HG03066 (cell line): ENCODE measurements around the gene OSBPL6.
"Not testable (repeated sequence)": the region's sequence is repeated elsewhere in the genome, so short reads cannot be mapped to it uniquely, and the experiment has no call there.

Experiments
- ATAC-seq: cut with Tn5 transposase; IDR thresholded peaks from one replicate; pipeline ENCODE4 v1.9.1; 2021; ENCODE audit warnings: low read depth; ENCODE audit not compliant: unreplicated experiment

OSBPL6 gene

GRCh38 chr2:178388287-178388686, 194.0 kb downstream of the OSBPL6 start:
- no peak for ATAC-seq

GRCh38 chr2:178391701-178392100, 197.4 kb downstream of the OSBPL6 start:
- ATAC-seq, result no peak

- no peak for ATAC-seq
These were observed 197.9 kb downstream of the OSBPL6 start for GRCh38 chr2:178392215-178392614.

GRCh38 chr2:178394859-178395258, 200.5 kb downstream of the OSBPL6 start:
- no peak for ATAC-seq

- ATAC-seq, result no peak
These were observed 201.0 kb downstream of the OSBPL6 start for GRCh38 chr2:178395295-178395694.

- no peak for ATAC-seq
These were observed 201.7 kb downstream of the OSBPL6 start for GRCh38 chr2:178395941-178396570.

- ATAC-seq, result peak; percentile 93
These were observed 202.8 kb downstream of the OSBPL6 start for GRCh38 chr2:178397002-178397605.

- no peak for ATAC-seq
These were observed 207.7 kb downstream of the OSBPL6 start for GRCh38 chr2:178401994-178402437.

GRCh38 chr2:178403671-178404306, 209.5 kb downstream of the OSBPL6 start:
- ATAC-seq, result peak; percentile 42

- ATAC-seq, result peak; percentile 100
These were observed 210.1 kb downstream of the OSBPL6 start for GRCh38 chr2:178404368-178404767.

- no peak for ATAC-seq
These were observed 214.9 kb downstream of the OSBPL6 start for GRCh38 chr2:178409261-178409660.

GRCh38 chr2:178412047-178412446, 217.7 kb downstream of the OSBPL6 start:
- no peak for ATAC-seq

- not testable (repeated sequence) for ATAC-seq
These were observed 218.1 kb downstream of the OSBPL6 start for GRCh38 chr2:178412453-178412852.

- ATAC-seq, result peak; percentile 72
These were observed 219.4 kb downstream of the OSBPL6 start for GRCh38 chr2:178413472-178414265.

GRCh38 chr2:178414266-178415247, 220.2 kb downstream of the OSBPL6 start:
- peak; percentile 80 for ATAC-seq

GRCh38 chr2:178415979-178416378, 221.7 kb downstream of the OSBPL6 start:
- no peak for ATAC-seq

GRCh38 chr2:178417916-178418315, 223.6 kb downstream of the OSBPL6 start:
- ATAC-seq, result no peak

GRCh38 chr2:178418426-178418825, 224.1 kb downstream of the OSBPL6 start:
- ATAC-seq, result no peak

- no peak for ATAC-seq
These were observed 224.8 kb downstream of the OSBPL6 start for GRCh38 chr2:178419123-178419522.

GRCh38 chr2:178420463-178420999, 226.2 kb downstream of the OSBPL6 start:
- ATAC-seq, result no peak
